WERI-Rb-1 (cell line): ENCODE results near the gene CDA.

Source experiments
- DNase-seq: peaks from one replicate; pipeline ENCODE4 v3.0.0-alpha.2; 2020
- H3K27ac ChIP-seq: fragments of 250-450 bp; sonication (Bioruptor Pico); 2 replicates; pipeline ENCODE4 v1.5.1; 2020; ENCODE audit warnings: mild to moderate bottlenecking, moderate library complexity
- H3K27me3 ChIP-seq: fragments of 250-450 bp; sonication (Bioruptor Pico); 2 replicates; pipeline ENCODE4 v1.5.1; 2021; ENCODE audit warnings: mild to moderate bottlenecking, low read depth, moderate library complexity; ENCODE audit not compliant: insufficient read depth, severe bottlenecking
- H3K36me3 ChIP-seq: fragments of 250-450 bp; sonication (Bioruptor Pico); 2 replicates; pipeline ENCODE4 v1.5.1; 2020; ENCODE audit warnings: mild to moderate bottlenecking, moderate library complexity
- H3K4me3 ChIP-seq: 2 replicates; pipeline ENCODE4 v1.5.1; 2011; ENCODE audit warnings: low read depth, mild to moderate bottlenecking, control low read depth, low read length
- H3K9me3 ChIP-seq: fragments of 250-450 bp; sonication (Bioruptor Pico); 2 replicates; pipeline ENCODE4 v1.5.1; 2021; ENCODE audit warnings: mild to moderate bottlenecking, moderate library complexity; ENCODE audit not compliant: severe bottlenecking
- CTCF ChIP-seq: IDR thresholded peaks from 2 replicates; pipeline ENCODE4 v1.5.1; 2011; ENCODE audit warnings: low read depth, mild to moderate bottlenecking, control low read depth, inconsistent platforms, low read length

Gene CDA

DNA sequence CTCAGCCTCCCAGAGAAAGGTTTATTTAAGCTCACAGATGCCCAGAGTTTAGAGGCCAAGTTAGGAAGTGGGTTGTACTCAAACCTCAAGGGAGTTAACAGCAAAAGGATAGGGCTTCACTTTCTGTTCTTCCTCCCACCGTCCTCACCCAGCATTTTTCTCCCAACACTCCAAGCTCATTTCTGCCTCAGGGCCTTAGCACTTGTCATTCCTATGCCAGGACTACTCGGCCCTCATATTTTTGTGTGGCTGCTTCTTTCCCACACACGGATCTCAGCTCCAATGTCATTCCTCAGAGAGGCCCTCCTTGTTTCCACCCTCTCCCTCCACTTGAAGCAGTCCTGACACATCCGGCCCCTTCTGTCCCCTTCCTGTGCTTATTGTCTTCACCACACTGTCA, 23.7 kb upstream of the CDA start:
- H3K27me3 ChIP-seq, result no peaks in the 10 kb centered on the region

GRCh38 chr1:20569523-20570098, 19.3 kb upstream of the CDA start:
- Histone ChIP-seq H3K27me3 (peaks cover 8% of the 10 kb centered on the region), H3K4me3 (no peak overlapping the region), H3K9me3 (no peaks in the 10 kb centered on the region), H3K27ac (no peak overlapping the region), H3K36me3 (no peaks in the 10 kb centered on the region)
- TF ChIP-seq CTCF, result no peak
- no peak for DNase-seq

More for the DNA sequence above, 23.7 kb upstream of the CDA start:
- TF ChIP-seq CTCF, result no peak
- H3K9me3 ChIP-seq, result no peaks in the 10 kb centered on the region
- DNase-seq, result no peak
- H3K4me3 ChIP-seq, result no peak overlapping the region
- no peak overlapping the region for H3K27ac ChIP-seq
- H3K36me3 ChIP-seq, result no peaks in the 10 kb centered on the region

GRCh38 chr1:20571427-20571826, 17.5 kb upstream of the CDA start:
- Histone ChIP-seq H3K27me3 (peaks cover 8% of the 10 kb centered on the region), H3K9me3 (no peaks in the 10 kb centered on the region), H3K27ac (no peak overlapping the region), H3K36me3 (no peaks in the 10 kb centered on the region), H3K4me3 (no peak overlapping the region)
- DNase-seq, result no peak
- TF ChIP-seq CTCF, result no peak

GRCh38 chr1:20573987-20574386, 14.9 kb upstream of the CDA start:
- TF ChIP-seq CTCF, result no peak
- DNase-seq, result no peak
- Histone ChIP-seq H3K27me3 (peaks cover 8% of the 10 kb centered on the region), H3K4me3 (no peak overlapping the region), H3K9me3 (no peaks in the 10 kb centered on the region), H3K36me3 (no peaks in the 10 kb centered on the region), H3K27ac (no peak overlapping the region)

- no peak overlapping the region for H3K4me3 ChIP-seq
- H3K9me3 ChIP-seq, result no peaks in the 10 kb centered on the region
- H3K27me3 ChIP-seq, result peaks cover 8% of the 10 kb centered on the region
- no peak overlapping the region for H3K27ac ChIP-seq
- TF ChIP-seq CTCF, result peak; percentile 87
- H3K36me3 ChIP-seq, result no peaks in the 10 kb centered on the region
- DNase-seq, result peak; percentile 90
Measured at GRCh38 chr1:20574686-20575540, 14.0 kb upstream of the CDA start.
